PC-3 (cell line): Measurements from ENCODE around the gene RARS1.
A peak's percentile ranks its signal among the peaks of the same experiment; 100 is the strongest.

ENCODE experiments used
- EZH2 ChIP-seq: fragments of 300-600 bp; sonication (generic); IDR thresholded peaks from one replicate; pipeline ENCODE4 v1.6.1; 2017; ENCODE audit warnings: antibody characterized with exemption, mild to moderate bottlenecking, low read length; ENCODE audit not compliant: unreplicated experiment
- EZH2phosphoT487 ChIP-seq: fragments of 300-600 bp; sonication (generic); IDR thresholded peaks from 2 replicates; pipeline ENCODE4 v1.6.1; 2018; ENCODE audit warnings: mild to moderate bottlenecking, antibody characterized with exemption, low read length, borderline replicate concordance
- TF ChIP-seq, protein P1 (sequence below): fragments of 300-600 bp; sonication (generic); conservative IDR thresholded peaks from 2 replicates; pipeline ENCODE4 v1.5.1; 2017; ENCODE audit warnings: antibody characterized with exemption, low read depth, mild to moderate bottlenecking, low read length

DNA sequence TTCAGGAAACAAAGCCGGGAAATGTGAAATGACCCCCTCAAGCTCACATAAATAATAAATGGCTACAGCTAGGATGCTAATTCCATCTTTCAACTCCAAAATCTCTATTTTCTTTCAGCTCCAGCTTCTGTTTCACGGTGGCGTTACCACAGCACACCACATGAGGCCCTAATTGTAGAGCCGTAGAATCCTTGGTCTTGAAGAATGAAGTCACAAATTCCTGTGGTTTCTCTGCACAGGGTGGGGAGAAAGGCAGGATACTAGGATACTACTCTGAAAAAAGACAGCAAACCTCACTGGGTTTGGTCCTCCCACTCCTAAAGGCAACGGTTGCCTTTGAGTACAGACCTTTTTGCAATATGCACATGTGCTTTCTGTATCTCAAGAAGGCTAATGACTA lies 13.9 kb upstream of the RARS1 start:
- TF ChIP-seq, protein P1, sequence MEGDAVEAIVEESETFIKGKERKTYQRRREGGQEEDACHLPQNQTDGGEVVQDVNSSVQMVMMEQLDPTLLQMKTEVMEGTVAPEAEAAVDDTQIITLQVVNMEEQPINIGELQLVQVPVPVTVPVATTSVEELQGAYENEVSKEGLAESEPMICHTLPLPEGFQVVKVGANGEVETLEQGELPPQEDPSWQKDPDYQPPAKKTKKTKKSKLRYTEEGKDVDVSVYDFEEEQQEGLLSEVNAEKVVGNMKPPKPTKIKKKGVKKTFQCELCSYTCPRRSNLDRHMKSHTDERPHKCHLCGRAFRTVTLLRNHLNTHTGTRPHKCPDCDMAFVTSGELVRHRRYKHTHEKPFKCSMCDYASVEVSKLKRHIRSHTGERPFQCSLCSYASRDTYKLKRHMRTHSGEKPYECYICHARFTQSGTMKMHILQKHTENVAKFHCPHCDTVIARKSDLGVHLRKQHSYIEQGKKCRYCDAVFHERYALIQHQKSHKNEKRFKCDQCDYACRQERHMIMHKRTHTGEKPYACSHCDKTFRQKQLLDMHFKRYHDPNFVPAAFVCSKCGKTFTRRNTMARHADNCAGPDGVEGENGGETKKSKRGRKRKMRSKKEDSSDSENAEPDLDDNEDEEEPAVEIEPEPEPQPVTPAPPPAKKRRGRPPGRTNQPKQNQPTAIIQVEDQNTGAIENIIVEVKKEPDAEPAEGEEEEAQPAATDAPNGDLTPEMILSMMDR = peak; percentile 57
- TF ChIP-seq EZH2 (no peak), EZH2phosphoT487 (no peak)
